Mucosa of rectum (tissue), 2 donors: ENCODE results near the gene NCEH1.
A peak's percentile ranks its signal among the peaks of the same experiment; 100 is the strongest.

Experiments
- H3K27ac ChIP-seq, 2 donors: one replicate each; pipeline ENCODE4 v1.7.0; 2013; ENCODE audit warnings: inconsistent platforms in 2 of 2, low read depth in 2 of 2, low read length in 2 of 2
- H3K27me3 ChIP-seq, 2 donors: one replicate each; pipeline ENCODE4 v1.7.0; 2013; ENCODE audit warnings: low read length in 2 of 2; ENCODE audit not compliant: control insufficient read depth in 2 of 2, insufficient read depth in 2 of 2
- H3K36me3 ChIP-seq, 2 donors: one replicate each; pipeline ENCODE4 v1.7.0; 2013; ENCODE audit warnings: low read length in 2 of 2; ENCODE audit not compliant: control insufficient read depth in 2 of 2, insufficient read depth in 2 of 2
- H3K4me1 ChIP-seq, 2 donors: one replicate each; pipeline ENCODE4 v1.7.0; 2013; ENCODE audit warnings: low read length in 2 of 2, mild to moderate bottlenecking in 1 of 2; ENCODE audit not compliant: control insufficient read depth in 2 of 2, insufficient read depth in 2 of 2
- H3K4me3 ChIP-seq, 2 donors: one replicate each; pipeline ENCODE4 v1.7.0; 2013; ENCODE audit warnings: low read length in 2 of 2
- H3K9ac ChIP-seq, 2 donors: one replicate each; pipeline ENCODE4 v1.7.0; 2013; ENCODE audit warnings: low read length in 2 of 2, low read depth in 1 of 2, mild to moderate bottlenecking in 1 of 2
- H3K9me3 ChIP-seq, 2 donors: one replicate each; pipeline ENCODE4 v1.7.0; 2013; ENCODE audit warnings: low read length in 2 of 2; ENCODE audit not compliant: control insufficient read depth in 2 of 2
- donor health status: healthy.
- donor health status: Normal muscosa, but diverticular disease.

NCEH1 gene

DNA sequence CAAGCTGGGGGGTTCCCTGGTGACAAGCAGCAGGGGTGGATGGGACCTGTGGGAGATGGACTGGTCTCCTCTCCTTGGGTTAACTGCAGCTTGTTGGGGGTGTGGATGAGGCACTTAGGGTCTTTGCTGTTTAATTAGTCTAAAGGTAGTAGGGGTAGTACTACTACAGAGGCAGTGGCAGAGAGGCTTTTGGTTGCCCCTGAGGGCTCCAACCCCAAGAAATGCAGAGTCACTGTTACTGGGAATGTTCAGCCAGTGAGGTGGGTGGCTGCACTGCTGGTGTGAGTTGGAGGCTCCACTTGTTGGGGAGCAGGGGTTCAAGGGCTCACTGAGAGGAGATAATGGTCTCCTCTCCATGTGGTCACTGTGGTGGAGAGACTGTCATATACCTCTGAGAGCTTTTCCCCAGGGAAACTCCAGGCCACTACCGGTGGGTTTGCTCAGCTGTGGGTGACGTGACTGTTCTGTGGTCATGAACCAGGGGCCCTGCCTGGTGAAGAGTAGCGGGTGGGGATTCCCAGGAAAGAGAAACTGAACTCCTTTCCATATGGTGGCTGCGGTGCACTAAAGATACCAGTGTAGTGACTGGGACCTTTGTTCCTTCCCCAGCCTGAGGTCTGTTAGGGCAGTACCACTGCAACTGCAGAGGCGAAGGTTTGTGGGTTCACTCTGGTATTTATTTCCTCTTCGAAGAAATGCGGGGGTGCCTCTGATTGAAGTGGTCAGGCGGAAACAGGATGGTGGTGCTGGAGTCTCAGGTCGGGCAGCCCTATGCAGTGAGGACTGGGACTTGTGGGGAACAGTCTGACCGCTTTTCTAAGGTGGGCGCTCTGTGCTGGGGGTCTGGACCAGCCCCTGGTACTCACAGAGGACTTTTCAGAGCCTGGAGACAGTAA is 118.7 kb downstream of the NCEH1 start:
- Histone ChIP-seq H3K4me1 (peaks cover 14 to 37% of the 10 kb centered on the region in 2 donors), H3K4me3 (no peak overlapping the region), H3K9me3 (no peaks in the 10 kb centered on the region), H3K27me3 (no peaks in the 10 kb centered on the region), H3K36me3 (no peaks in the 10 kb centered on the region), H3K9ac (no peak overlapping the region), H3K27ac (peak overlapping the region in 1 of 2 donors; percentile 9)

- Histone ChIP-seq H3K9me3 (no peaks in the 10 kb centered on the region), H3K27me3 (no peaks in the 10 kb centered on the region), H3K9ac (no peak overlapping the region), H3K4me1 (peaks cover 16 to 35% of the 10 kb centered on the region in 2 donors), H3K4me3 (no peak overlapping the region), H3K27ac (no peak overlapping the region), H3K36me3 (no peaks in the 10 kb centered on the region)
These were observed 119.7 kb downstream of the NCEH1 start for GRCh38 chr3:172591125-172591605.

- H3K27me3 ChIP-seq = no peaks in the 10 kb centered on the region
- H3K9ac ChIP-seq = no peak overlapping the region
- H3K4me1 ChIP-seq = peaks cover 2% of the 10 kb centered on the region in 2 donors
- H3K9me3 ChIP-seq = no peaks in the 10 kb centered on the region
- peak overlapping the region in 1 of 2 donors; percentile 20 for H3K27ac ChIP-seq
- H3K36me3 ChIP-seq = no peaks in the 10 kb centered on the region
- H3K4me3 ChIP-seq = no peak overlapping the region
These were observed 124.4 kb downstream of the NCEH1 start for GRCh38 chr3:172586436-172586835.

GRCh38 chr3:172585954-172586353 is 124.9 kb downstream of the NCEH1 start:
- Histone ChIP-seq H3K9me3 (no peaks in the 10 kb centered on the region), H3K27ac (no peak overlapping the region), H3K36me3 (no peaks in the 10 kb centered on the region)

DNA sequence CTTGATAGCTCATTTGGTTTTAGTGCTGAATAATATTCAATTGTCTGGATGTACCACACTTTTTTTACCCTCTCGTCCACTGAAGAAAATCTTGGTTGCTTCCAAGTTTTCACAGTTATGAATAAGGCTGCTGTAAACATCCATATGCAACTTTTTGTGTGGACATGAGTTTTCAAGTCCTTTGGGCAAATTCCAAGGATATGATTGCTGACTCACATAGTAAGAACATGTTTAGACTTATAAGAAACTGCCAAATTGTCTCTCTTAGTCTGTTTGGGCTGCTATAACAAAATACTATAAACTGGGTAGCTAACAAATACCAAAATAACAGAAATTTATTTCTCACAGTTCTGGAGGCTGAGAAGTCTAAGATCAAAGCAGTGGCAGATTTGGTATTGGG is 128.2 kb downstream of the NCEH1 start:
- Histone ChIP-seq H3K27ac (no peak overlapping the region), H3K27me3 (no peaks in the 10 kb centered on the region), H3K9me3 (no peaks in the 10 kb centered on the region), H3K4me1 (peaks cover 5 to 8% of the 10 kb centered on the region in 2 donors), H3K4me3 (no peak overlapping the region), H3K36me3 (no peaks in the 10 kb centered on the region), H3K9ac (no peak overlapping the region)

More at GRCh38 chr3:172585954-172586353, 124.9 kb downstream of the NCEH1 start:
- no peak overlapping the region for H3K4me3 ChIP-seq
- H3K27me3 ChIP-seq = no peaks in the 10 kb centered on the region
- peaks cover 0 to 4% of the 10 kb centered on the region in 2 donors for H3K4me1 ChIP-seq
- no peak overlapping the region for H3K9ac ChIP-seq

DNA sequence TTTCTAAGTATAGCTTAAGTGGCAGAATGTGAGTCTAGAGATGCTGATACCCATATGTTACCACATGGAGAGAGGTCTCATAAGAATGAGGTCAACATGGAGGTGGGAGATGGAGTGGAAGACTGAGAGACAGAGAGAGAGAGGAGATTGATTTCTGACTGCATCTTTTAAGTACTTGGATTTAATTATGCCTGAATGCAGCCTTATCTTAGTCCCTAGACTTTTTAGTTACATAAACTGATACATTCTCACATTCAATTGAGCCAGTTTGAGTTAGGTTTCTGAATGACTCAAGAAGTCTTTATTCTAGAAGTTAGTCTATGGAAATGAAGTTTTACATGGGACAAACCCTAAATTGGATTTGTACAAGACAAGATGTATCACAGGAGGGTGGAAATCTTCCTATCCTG is 129.1 kb downstream of the NCEH1 start:
- H3K36me3 ChIP-seq = no peaks in the 10 kb centered on the region
- H3K4me3 ChIP-seq = no peak overlapping the region
- no peak overlapping the region for H3K27ac ChIP-seq
- H3K4me1 ChIP-seq = peaks cover 5 to 8% of the 10 kb centered on the region in 2 donors
- H3K9me3 ChIP-seq = no peaks in the 10 kb centered on the region
- H3K9ac ChIP-seq = no peak overlapping the region
- no peaks in the 10 kb centered on the region for H3K27me3 ChIP-seq

DNA sequence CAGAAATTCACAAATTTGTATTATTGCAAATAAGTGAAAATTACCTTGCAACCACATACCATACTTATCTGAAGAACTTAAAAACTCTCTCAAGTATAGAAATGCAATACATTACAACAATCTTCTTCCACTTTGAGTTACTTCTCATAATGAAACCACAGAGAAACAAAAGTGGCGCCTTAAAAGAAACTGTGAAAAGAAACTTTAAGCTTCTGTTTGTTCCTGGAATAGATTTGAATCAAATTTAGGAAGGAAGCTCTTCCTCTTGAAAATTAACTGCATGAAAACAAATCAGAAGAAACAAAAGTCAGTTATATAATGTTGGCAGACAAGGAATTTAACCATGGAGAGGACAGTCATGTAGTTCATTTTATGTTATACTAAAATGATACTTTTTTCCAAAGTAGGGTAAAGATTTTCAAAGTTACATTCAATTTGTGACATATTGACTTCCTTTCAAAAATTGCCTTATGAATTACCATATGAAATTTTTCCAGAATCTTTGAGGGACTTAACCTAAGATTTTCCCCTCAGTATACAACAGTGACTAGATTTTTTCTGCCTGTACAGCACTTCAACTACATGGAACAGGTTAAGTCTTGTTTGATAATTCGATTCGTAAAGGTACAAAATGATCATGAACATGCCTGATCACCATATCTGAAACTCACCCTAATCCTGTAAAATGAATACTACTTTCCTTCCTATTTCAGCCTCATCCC is 130.0 kb downstream of the NCEH1 start:
- Histone ChIP-seq H3K9me3 (no peaks in the 10 kb centered on the region), H3K4me3 (no peak overlapping the region), H3K9ac (no peak overlapping the region), H3K27me3 (no peaks in the 10 kb centered on the region), H3K4me1 (peaks cover 3 to 8% of the 10 kb centered on the region in 2 donors), H3K27ac (peak overlapping the region; percentile 12 to 16), H3K36me3 (no peaks in the 10 kb centered on the region)
